NCI-H1436 treated with DMSO at 0.1 percent for 48 hours (cell line): ENCODE measurements around the gene LCN6.

Source experiments
- DNase-seq: peaks from one replicate; lab custom pipeline; 2025; lab: John Stamatoyannopoulos, UW

Gene LCN6

DNA sequence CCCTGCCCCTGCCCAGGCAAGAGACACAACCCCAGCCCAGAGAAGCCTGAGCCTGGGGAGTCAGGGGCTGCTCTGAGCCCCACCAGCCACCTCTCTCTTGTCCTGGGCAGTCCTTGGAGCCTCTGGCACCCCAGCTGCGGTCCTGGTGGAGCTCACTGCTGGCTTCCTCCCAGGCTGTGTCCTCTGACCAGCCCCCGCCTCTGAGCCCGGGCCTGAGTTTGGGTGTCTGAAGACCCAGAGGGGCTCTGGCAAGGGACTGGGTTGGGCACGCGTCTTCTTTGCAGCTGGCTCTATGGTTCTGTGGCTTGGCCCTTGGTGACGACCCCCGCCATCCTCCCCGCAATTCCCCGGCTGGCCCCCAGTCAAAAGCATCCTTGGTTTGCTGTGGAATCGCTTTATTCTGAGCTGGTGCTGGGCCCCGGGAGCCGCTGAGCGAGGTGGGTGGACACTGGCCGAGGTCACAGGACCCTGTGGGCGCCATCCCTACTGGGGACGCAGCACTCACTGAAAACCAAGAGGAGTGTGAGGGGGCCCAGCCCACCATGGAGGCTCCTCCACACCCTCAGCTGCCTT, 4.6 kb downstream of the LCN6 start:
- DNase-seq = no peak

DNA sequence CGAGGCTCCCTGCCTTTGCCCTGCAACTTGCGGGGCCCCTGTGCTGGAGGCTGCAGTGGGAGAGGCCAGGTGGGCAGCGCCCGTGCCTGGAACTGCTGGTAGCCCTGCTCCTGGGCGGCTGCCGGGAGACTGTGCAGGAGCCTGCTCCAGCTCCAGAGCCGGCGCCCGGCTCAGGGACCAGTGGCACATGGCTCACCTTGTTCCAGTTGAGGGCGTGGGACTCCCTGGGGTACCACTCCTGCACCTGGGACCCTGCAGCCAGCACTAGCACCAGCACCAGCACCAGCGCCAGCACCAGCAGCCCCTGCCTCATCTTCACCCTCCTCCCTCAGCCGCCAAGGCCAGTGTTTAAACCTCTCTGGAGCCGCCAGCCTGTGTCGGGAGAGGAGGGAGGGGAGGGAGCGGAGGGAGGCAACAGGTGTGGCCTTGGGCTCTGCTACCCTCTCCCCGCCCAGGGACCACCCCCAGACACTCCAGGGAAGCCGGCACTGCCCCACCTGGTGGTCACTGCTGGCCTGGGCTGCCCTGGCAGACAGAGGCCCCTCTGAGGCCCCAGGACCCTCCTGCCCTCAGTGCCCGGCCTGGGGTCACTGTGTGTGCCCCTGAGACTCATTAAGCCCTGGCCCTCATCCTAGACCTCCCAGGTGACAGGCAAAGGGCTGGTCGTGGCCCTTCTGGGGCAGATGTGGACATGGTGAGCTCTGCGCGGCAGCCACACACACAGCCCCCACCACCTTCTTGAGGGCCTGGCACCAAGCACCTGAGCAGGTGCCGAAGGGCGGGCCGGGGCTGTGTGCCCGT, 5.5 kb downstream of the LCN6 start, which contains the start of gene LCN10:
LCN10 (minus strand) TSS at position 350 of the 801 bp plus-strand sequence; CDS start at position 313, 37 bp downstream.
- DNase-seq = no peak

DNA sequence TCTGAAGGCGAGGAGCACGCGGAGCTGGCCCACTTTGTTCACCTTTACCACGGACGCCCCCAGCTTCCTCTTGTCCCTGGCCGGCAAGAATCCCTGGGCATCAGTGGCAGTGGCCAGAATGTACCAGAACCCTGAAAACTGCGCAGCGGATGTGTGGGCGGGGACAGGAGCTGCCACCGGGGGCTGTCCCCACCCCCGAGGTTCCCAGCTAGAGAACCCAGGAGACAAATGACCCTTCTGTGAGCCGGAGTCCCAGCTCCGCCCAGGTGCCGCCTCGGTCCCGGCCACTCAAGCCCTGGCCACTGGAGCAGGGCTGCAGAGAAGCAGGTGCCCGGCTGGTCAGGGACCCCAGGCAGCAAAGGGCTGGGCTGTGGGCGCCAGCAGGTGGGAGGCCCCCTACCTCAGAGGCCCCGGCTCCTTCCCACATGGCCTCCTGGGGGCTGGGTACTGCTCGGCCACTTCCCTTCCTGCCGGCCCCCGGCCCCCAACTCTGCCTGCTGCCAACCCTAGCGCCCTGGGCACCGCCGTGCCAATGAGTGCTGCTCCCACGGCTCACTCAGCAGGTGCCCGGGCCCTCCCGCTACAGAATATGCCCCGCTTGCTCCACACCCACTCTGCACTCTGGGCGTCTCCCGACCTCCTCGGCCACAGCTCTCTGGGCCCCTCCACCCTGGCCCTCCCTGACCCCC, 6.3 kb downstream of the LCN6 start:
- DNase-seq = no peak

DNA sequence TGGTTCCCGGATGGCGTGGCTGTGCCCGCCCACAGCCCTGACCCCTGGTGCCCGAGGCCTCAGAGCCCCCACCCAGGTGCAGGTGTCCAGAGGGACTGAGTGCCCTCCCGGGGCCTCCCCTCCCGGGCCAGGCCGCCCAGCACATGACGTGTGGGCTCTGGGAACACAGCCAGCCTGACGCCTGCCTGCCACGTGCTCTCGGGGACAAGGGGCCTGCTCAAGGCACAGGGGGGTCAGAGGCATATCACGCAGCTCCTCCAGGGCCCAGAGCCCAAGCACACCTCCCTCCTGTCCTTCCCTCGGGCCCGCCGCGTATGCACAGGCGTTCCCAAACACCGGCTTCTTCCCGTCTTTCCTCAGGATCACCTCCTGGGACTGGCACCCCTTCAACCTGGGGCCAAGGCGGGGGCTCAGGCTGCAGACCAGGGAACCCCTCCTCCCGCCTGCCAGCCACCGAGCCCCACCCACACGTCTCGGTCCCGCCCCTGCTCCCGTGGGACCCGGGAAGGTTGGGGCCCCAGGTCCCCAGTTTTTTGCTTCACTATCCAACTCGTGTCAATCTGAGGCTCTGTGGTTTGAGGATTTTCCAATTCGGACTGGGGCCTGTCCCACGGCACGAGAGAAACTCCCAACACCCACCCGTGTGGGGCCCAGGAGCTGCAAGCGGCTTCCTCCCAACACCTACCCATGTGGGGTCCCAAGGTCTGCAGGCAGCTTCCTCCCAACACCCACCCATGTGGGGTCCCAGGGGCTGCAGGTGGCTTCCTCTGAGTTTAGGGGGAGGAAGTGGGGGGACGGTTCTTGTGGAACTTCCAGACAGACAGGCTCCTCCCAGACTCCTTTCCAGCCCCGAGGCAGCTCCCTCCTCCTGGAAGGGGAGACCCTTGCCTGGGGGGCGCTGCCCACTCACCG, 7.1 kb downstream of the LCN6 start:
- no peak for DNase-seq

DNA sequence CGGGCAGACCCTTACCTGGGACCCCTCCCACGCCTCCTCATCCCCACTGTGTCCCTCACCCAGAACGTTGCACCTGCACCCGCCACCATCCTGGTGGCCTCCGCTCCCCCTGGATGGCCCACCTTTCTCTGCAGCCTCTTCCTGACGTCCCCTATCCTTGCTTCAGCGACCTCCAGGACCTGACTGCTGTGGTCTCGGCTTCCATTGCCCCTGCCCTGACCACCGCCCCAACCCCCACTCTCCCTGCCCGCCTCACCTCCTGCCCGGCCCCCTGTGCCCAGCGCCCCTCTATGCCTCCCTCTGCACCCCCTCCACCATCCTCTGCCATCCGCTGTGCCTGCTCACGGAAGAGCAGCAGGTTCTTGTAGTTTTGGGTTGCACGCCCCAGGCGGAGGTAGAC, 7.8 kb downstream of the LCN6 start:
- DNase-seq = no peak

DNA sequence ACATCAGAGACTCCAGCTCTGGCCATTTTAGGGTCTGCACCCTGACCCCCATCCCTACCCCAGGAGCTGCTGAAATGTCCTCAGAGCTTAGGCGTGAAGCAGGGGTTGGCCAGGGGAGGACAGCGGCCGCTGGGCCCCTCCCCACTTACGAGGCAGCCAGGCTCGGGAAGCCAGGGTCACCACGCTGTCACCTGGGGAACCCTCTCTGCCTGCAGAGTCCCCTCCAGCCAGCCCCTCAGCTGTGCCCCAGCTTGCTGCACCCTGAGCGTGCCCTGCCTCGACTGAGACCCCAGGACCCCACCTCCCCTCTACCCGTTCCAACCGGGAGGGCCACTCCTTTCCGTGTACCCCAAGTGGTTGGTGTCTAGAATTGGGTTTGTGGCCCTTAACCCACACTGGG, 8.3 kb downstream of the LCN6 start:
- no peak for DNase-seq

DNA sequence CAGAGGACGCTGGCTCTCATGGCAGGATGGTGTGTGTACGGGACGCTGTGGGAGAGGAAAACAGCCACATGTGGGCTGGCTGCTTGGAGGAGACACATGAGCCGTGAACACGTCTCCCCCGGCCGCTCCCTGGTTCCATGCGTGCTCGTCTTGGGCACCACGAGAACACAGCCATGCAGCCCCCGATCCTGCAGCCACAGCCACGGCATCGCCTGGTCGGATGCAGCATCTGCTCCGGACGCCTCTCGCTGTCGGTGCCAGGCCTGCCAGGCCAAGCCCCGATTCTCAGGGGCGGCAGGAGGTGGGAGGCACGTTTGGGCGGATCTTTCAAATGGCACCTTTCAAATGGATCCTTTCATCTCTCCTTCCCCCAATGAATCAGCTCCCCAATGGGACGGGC, 8.8 kb downstream of the LCN6 start:
- no peak for DNase-seq

DNA sequence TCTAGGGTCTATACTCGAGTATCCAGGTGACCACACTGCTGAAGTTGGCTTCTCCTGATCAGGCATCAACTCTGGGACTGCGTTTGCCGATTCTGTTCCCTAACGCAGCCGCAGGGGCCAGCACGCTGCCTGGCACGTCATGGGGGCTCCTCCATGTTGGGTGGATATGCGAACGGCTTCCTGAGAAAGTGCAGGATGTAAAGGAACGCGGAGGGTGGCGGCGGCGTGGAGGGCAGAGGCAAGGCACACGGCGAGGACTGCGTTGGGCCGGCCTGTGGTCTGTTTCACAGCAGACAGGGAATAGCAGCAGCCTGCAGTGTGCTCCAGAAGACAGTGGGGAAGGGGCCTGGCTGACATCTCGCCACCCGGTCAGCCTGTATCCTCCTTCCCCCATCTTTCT, 9.4 kb downstream of the LCN6 start:
- DNase-seq = no peak

DNA sequence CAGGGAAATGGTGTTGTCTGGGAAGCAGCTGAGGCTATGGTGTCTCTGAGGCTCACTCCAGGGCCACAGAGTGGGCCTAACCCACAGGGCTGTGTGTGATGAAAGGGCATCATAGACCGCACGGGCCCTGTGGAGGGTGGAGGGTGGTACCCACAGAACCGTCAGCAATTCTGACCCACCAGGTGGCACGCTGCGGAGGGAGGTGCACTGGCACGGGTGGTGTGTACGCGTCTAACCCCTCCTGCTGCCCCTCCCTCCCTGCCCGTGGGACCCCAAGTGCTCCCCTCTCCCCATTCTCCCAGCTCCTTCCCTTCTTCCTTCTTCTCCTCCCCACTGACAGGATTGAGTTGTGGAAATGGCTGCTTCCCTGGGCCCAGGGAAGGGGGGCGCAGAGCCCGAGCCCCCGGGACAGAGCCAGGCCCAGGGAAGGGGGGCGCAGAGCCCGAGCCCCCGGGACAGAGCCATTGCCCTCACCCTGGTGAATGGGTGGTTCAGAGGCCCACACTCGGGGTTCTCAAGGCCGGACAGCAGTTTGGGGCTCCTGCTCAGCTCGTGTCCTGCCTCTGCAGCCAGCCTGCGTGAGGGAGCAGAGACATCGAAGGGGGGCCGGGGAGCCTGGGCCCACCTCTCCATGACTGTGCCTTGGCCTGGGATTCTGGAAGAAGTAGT, 12.4 kb downstream of the LCN6 start:
- DNase-seq = no peak

DNA sequence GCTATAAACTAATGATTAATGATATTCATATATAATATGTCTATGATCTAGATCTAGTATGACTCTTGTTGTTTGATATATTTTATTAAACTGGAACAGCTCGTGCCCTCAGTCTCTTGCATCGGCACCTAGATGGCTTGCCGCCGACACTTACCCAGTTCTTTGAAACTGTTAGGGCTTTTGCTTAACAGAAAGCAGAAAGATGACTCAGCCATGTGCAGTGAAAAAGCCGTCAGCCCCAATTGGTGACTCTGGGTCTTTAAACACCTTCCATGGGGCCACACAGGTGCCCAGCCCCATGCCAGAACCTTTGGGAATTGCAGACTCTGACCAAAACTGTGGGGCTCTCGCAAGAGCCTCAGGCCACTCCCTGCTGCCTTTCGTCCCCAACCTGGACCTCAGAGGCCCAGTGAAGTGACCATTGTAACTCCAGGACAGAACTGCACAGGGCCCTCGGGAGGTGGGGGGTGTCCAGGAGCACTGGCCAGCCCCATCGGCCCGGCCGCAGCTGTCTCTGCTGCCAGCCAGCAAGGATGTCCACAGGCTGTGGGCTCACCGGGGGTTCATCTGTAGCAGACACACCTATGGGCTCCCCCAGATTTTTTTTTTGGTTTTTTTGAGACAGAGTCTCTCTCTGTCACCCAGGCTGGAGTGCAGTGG, 13.4 kb downstream of the LCN6 start:
- DNase-seq = no peak

DNA sequence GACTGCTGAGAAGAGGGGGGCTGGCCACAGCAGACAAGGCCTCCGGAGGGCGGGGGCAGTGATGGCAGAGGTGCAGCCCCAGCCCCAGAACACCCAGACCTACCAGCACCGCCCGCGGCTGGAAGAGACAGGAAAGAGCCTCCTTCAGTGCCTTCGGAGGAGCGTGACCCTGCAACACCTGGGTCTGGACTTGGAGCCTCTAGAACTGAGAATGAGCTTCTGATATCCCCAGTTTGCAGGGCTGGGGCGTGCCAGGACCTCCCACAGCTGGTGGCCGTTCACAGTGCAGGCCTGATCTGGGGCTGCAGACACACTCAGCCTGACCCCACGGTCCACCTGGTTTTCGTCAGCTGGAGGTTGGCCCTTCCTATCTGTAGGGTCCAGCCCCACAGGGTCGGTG, 14.7 kb downstream of the LCN6 start:
- no peak for DNase-seq

DNA sequence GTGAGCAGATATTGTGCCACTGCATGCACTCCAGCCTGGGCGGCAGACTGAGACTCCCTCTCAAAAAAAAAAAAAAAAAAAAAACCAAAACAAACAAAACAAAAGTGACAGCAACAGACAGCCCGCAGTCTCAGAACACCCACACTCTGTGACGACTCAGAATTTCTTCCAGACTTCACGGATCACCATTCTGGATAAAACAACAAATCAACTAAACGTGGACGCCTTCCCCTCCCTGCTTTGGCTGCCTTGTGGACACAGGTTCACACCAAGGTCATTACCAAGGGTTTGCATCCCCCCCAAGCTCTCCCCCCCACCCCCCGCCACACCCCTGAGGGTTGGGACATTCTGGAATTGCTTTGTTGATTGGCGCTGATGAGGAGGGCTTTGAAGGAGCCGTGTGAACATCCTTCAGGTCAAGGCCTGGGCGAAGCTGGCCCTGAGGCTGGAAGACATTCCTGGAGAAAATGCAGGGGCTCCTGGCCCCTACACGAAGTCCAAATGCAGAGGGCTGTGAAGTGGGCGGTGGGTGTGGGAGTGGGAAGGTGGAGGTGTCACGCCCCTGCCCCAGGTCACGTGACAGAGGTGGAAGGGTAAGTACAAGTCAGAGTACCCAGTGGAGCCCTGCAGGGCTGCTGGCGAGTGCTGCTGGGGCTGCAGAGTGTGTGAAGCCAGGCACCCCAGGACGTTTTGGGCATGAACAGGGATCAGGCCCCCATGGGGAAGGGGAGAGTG, 15.7 kb downstream of the LCN6 start:
- no peak for DNase-seq

DNA sequence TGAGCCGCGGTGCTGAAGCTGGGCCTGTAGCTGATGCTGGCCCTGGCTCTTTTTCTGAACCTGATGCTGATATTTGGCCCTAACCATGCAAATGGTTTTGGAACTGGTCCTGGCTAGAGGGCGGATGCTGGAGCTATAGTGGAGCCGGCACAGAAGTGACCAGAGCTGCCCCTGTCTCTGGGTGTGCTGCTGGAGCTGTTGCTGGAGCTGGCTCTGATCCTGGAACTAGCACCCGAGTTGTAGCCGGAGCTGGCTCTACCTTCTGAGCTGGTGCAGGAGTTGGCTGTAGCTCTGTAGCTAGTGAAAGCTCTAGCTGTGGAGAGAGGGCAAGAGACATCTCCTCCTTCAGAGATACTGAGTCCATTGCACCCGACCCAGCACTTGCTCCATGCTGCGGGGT, 18.4 kb downstream of the LCN6 start:
- no peak for DNase-seq

DNA sequence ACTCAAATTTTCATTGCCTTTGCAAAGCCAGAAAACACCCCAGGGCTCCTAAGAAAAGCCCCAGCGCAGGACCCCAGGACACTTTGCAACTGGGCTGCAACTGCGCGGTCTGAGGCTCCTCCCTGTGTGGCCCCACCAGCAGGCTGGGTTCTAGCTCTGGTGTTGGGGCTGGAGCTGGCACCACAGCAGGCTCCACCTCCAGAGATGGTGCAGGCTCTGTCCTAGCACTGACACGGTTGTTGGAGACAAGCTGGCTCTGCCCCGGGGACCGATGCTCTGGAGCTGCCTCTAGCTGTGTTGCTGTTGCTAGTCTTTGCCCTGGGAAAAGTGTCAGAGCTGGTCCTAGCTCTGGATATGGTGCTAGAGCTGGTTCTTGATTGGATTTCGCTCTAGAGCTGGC, 19.2 kb downstream of the LCN6 start:
- DNase-seq = no peak

DNA sequence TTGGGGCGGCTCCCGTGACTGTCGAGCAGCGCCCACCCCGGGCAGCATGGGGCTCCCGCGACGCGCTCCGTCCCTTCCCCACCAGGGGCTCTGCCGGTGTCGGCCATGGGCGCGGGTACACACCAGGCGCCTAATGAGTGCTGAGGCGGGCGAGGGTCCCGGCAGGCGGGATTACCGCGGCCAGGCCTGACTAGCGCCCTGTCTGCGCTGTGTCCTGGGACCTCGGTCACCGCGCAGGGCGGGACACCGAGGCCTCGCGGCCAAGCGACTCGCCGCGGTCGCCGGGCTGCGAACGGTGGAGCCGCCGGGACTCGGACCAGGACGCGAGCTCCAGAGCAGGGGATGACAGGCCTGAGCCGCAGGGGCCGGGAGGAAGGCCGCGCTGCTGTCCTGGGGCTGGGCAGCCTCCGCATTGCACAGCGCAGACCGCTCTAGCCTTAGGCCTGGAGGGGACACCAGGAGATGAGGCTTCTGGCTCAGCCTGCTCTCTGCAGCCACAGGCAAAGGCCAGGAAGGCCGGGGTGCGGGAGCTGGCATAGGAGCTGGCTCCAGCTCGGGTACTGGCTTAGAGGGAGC, 19.7 kb downstream of the LCN6 start:
- no peak for DNase-seq

DNA sequence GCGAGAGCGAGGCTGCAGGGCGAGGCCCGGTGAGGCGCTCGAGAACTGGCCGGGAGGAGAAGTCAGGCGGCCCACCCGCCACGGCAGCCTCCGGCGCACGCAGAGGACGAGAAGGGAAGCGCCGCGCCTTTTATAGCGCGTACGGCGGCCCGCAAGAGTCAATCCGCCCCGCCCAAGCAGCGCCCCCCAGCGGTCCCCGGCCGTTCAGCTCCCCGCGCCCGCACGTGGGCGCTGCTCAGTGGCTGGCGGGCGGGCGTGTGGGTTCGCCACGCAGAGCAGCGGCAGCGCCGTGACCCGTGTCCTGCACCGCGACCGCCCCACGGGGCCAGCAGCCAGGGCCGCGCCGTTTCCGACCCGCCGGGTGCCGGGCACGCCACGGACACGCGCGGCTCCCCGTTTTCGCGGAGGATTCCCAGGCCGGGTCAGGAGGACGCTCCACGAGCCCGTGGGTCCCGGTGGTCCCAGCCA, 20.2 kb downstream of the LCN6 start:
- no peak for DNase-seq

DNA sequence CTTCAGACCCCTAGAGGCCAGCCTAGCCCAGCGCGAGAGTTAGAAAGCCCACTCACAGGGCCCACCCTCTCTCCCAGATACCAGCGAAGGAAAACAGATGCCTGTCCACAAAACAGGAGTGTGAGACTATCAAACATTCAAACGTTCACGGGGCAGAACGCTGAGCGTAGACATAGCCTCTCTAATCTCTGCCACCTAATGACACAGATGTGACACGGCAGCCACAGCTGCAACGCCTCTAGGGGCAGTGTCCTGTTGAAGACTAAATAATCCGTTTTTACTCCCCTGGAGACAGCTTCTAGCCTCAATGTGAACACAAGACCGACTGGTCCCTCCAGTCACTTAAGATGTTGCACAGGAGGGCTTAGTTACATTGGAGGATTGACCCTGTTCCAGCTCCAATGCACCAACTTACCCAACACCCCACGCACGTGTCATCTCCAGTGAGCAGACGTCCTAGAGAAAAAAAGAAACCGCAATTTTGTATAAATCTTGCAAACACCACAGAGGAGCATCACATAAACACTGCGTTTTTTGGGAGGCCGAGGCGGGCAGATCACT, 21.6 kb downstream of the LCN6 start:
- no peak for DNase-seq

DNA sequence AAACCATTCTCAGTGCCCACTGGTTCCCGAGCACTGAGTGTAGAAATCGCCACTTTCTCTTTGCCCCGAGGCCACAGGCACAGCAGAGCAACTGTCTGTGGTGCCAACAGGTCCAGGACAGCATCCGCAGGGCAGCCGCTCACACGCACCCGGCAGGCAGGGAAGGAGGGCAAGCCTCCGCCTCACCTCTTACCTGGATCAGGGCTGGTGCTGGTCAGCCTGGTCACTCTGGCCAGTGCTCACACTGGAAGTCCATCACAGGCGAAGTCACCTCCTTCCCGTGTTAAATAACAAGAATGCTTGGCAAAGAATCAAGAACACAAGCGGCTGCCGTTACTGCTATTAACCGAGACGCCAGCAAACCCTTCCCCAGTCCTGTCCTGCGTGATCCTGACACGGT, 22.2 kb downstream of the LCN6 start:
- DNase-seq = no peak

DNA sequence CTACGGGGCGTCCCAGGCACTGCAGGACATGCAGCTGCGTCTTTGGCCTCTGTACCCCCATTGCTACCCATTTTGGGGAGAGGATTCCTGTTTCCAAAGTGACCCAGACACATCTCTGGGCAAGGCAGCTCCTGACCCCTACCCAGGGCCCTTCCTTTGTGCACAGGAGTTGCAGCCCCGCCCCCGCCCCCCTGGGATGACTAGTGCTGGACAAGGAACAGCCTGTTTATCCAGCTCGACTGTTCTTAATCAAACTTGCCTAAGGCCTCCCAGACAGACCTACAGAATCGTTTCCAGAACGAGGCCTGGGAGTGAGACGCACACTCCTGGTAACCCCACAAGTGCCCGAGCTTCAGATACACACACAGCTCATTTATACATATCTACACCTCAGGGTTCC, 22.7 kb downstream of the LCN6 start:
- no peak for DNase-seq

DNA sequence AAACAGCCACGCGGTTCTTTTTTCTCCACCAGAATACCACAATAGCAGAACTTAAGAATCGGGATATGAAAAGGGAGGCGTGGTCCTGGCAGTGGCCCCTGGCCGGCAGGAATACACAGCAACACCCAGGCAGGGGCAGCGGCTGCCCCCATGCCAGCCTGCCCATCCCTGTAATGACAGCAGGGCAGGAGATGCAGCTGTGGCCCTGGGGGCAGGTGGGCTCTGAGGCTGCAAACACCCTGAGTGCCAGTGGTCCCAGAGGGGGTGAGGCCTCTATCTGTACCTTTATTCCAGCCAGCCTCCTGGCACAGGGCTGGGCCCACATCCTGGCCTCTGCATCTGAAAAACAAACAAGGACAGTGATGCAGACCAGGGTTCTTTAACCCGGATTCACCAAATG, 23.6 kb downstream of the LCN6 start:
- no peak for DNase-seq
